Adrenal gland (tissue), 5 donors: ENCODE data around the gene UBE3C.

ENCODE experiments used
- CTCF ChIP-seq, 6 experiments: fragments of 450-650 bp in 4 of 6; fragments of 200-600 bp in 2 of 6; sonication (generic) in 1 of 6; IDR thresholded peaks; 1 replicate in 5 of 6; 2 replicates in 1 of 6; pipeline versions ENCODE4 v1.5.1 to v1.8.0; 2016 to 2021; ENCODE audit warnings: antibody characterized with exemption in 6 of 6, mild to moderate bottlenecking in 2 of 6, moderate library complexity in 1 of 6
- POLR2A ChIP-seq, 2 donors: fragments of 450-650 bp; IDR thresholded peaks; one replicate each; pipeline ENCODE4 v1.6.1; 2017; ENCODE audit warnings: antibody characterized with exemption in 2 of 2, mild to moderate bottlenecking in 2 of 2, moderate library complexity in 1 of 2
- donor health status: DM: no; HTN: no; CAD: no.

- TF ChIP-seq CTCF (IDR thresholded peaks at IDR 0.05) (no peak), POLR2A (IDR thresholded peaks at IDR 0.05) (no peak)
Observed at GRCh38 chr7:157282141-157282801, 143.5 kb downstream of the UBE3C start.
